ENCODE measurements around the gene ACSS3.
A peak's percentile ranks its signal among the peaks of the same experiment; 100 is the strongest.

ACSS3 gene

GRCh38 chr12:81231574-81232368 lies 153.9 kb downstream of the ACSS3 start:
- no peak for DNase-seq (ENCODE audit: low spot score)

GRCh38 chr12:81245458-81245857 lies 167.6 kb downstream of the ACSS3 start:
- DNase-seq (ENCODE audit: low spot score) = no peak

- no peak for DNase-seq (ENCODE audit: low spot score)
Measured at GRCh38 chr12:81245907-81246570, 168.2 kb downstream of the ACSS3 start.

- no peak for DNase-seq (ENCODE audit: low spot score)
Measured at GRCh38 chr12:81249976-81250375, 172.1 kb downstream of the ACSS3 start.

- no peak for DNase-seq (ENCODE audit: low spot score)
Measured at GRCh38 chr12:81252228-81252627, 174.3 kb downstream of the ACSS3 start.

GRCh38 chr12:81253360-81253759 lies 175.5 kb downstream of the ACSS3 start:
- no peak for DNase-seq (ENCODE audit: low spot score)

GRCh38 chr12:81255456-81255855 lies 177.6 kb downstream of the ACSS3 start:
- DNase-seq (ENCODE audit: low spot score) = no peak

- DNase-seq (ENCODE audit: low spot score) = no peak
Measured at GRCh38 chr12:81255947-81256346, 178.1 kb downstream of the ACSS3 start.

GRCh38 chr12:81257947-81258551 lies 180.2 kb downstream of the ACSS3 start:
- DNase-seq (ENCODE audit: low spot score) = peak; percentile 52

- no peak for DNase-seq (ENCODE audit: low spot score)
Measured at GRCh38 chr12:81259360-81259759, 181.5 kb downstream of the ACSS3 start.

- DNase-seq (ENCODE audit: low spot score) = no peak
Measured at GRCh38 chr12:81261508-81262207, 183.8 kb downstream of the ACSS3 start.

GRCh38 chr12:81263072-81263471 lies 185.2 kb downstream of the ACSS3 start:
- DNase-seq (ENCODE audit: low spot score) = no peak

GRCh38 chr12:81270385-81270784 lies 192.5 kb downstream of the ACSS3 start:
- DNase-seq (ENCODE audit: low spot score) = no peak

- peak; percentile 55 for DNase-seq (ENCODE audit: low spot score)
Measured at GRCh38 chr12:81274637-81275529, 197.0 kb downstream of the ACSS3 start.

GRCh38 chr12:81284137-81284536 lies 206.3 kb downstream of the ACSS3 start:
- no peak for DNase-seq (ENCODE audit: low spot score)

GRCh38 chr12:81288651-81289050 lies 210.8 kb downstream of the ACSS3 start:
- DNase-seq (ENCODE audit: low spot score) = no peak

- DNase-seq (ENCODE audit: low spot score) = no peak
Measured at GRCh38 chr12:81294325-81295190, 216.7 kb downstream of the ACSS3 start.

- DNase-seq (ENCODE audit: low spot score) = no peak
Measured at GRCh38 chr12:81295251-81295650, 217.4 kb downstream of the ACSS3 start.

GRCh38 chr12:81296556-81297305 lies 218.9 kb downstream of the ACSS3 start:
- DNase-seq (ENCODE audit: low spot score) = peak; percentile 76

GRCh38 chr12:81297601-81298000 lies 219.7 kb downstream of the ACSS3 start:
- DNase-seq (ENCODE audit: low spot score) = no peak
